ENCODE results near the gene WDR55.

DNA sequence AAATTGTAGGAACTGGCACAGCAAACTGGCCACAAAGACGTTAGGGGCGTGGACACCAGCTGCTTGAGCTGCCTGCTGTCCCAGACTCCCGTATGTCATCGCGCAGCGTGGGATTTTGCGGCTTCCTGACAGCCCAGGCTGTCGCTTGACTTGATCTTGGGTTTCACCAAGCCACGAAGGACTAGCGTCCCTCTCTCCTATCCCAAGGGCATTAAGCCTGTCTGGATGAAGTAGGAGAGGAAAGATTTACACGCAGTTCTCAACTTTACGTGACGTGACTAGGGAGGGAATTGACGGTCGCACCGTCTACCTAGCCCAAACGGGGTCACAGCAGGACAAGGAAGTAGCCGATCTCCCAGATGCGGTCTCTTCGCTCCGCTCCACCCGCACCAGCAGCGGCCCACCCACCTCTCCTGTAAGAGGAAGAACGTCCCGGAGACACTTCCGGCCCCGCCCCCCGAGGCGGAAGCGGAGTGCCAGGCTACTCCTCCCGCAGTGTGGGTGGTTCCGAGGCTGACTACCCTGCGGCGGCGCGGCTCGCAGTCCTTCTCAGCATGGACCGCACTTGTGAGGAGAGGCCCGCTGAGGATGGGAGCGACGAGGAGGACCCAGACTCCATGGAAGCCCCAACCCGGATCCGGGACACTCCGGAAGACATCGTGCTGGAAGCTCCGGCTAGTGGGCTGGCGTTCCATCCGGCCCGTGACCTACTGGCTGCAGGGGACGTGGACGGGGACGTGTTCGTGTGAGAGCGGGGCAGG is at the start of gene WDR55:
- peak; percentile 94 for TF ChIP-seq POLR2A (IDR thresholded peaks at IDR 0.05; ENCODE audit: low read length)
- no peak for TF ChIP-seq GATA1 (IDR thresholded peaks at IDR 0.05; ENCODE audit: low read depth, low read length)

Data from erythroblast (primary cell).